ENCODE measurements around the gene NKIRAS2.

DNA sequence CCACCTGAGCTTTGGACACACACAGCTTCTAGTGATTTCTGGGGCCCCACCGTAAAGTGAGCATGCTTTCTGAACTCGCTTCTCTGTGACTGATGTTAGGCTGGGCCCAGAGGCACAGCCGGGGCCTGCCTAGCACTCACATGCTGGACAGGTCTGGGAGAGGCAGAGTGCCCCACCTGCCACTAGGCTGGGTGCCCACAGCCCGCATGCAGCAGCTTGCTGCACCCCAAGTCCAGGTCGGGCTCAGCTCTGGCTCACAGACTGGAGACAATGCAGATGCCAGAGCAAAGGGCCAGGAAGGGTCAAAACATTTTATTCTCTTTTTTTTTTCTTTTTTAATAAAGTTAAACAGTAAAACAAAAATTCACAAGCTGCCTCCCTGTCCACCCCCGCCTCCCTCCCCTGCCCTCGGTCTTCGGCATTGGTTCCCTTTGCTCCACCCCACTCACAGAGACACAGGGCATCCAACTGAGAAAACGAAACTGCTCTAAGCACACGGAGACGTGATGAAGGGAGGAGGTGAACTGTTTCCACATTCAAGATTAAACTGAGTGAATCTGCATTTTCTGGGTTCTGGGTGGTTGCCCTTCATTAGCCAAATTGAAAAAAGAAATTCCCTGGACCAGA, 43.6 kb upstream of the NKIRAS2 start:
- TF ChIP-seq, protein P1, sequence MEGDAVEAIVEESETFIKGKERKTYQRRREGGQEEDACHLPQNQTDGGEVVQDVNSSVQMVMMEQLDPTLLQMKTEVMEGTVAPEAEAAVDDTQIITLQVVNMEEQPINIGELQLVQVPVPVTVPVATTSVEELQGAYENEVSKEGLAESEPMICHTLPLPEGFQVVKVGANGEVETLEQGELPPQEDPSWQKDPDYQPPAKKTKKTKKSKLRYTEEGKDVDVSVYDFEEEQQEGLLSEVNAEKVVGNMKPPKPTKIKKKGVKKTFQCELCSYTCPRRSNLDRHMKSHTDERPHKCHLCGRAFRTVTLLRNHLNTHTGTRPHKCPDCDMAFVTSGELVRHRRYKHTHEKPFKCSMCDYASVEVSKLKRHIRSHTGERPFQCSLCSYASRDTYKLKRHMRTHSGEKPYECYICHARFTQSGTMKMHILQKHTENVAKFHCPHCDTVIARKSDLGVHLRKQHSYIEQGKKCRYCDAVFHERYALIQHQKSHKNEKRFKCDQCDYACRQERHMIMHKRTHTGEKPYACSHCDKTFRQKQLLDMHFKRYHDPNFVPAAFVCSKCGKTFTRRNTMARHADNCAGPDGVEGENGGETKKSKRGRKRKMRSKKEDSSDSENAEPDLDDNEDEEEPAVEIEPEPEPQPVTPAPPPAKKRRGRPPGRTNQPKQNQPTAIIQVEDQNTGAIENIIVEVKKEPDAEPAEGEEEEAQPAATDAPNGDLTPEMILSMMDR (conservative IDR thresholded peaks at IDR 0.05 in 1 of 2, IDR thresholded peaks at IDR 0.05 in 1 of 2; ENCODE audit: low read depth in 1 of 2, low read length in 2 of 2): no peak
- no peak for TF ChIP-seq EZH2 (IDR thresholded peaks at IDR 0.05; ENCODE audit: low read length, missing control alignments)
